GM19025 (cell line): ENCODE measurements around the gene KRTAP26-1.

ENCODE experiments used
- ATAC-seq: cut with Tn5 transposase; IDR thresholded peaks from one replicate; pipeline ENCODE4 v1.9.1; 2021; ENCODE audit warnings: mild to moderate bottlenecking, low read depth, moderate library complexity; ENCODE audit not compliant: unreplicated experiment

The KRTAP26-1 gene

GRCh38 chr21:30271611-30272010, 48.5 kb downstream of the KRTAP26-1 start:
- ATAC-seq: no peak

- no peak for ATAC-seq
These were observed 49.0 kb downstream of the KRTAP26-1 start for GRCh38 chr21:30271156-30271555.

GRCh38 chr21:30269803-30270530, 50.1 kb downstream of the KRTAP26-1 start:
- no peak for ATAC-seq
